Nephron progenitor cell (in vitro differentiated cells): Measurements from ENCODE around the gene ZNF286A.
"Not testable (repeated sequence)": the region's sequence is repeated elsewhere in the genome, so short reads cannot be mapped to it uniquely, and the experiment has no call there.

Experiments
- DNase-seq: peaks from one replicate; pipeline ENCODE4 v3.0.0; 2021
- H3K27ac Mint-ChIP-seq: 2 replicates; pipeline ENCODE4 v1.8.0; 2021; ENCODE audit warnings: mild to moderate bottlenecking, moderate library complexity, mixed read lengths
- H3K27me3 Mint-ChIP-seq: 2 replicates; pipeline ENCODE4 v1.8.0; 2021; ENCODE audit warnings: mild to moderate bottlenecking, low read depth, mixed read lengths; ENCODE audit not compliant: poor library complexity
- H3K36me3 Mint-ChIP-seq: 2 replicates; pipeline ENCODE4 v1.8.0; 2021; ENCODE audit warnings: low read depth, mixed read lengths
- H3K4me1 Mint-ChIP-seq: 2 replicates; pipeline ENCODE4 v1.8.0; 2021; ENCODE audit warnings: mixed read lengths
- H3K4me3 Mint-ChIP-seq: 2 replicates; pipeline ENCODE4 v1.8.0; 2021; ENCODE audit warnings: mild to moderate bottlenecking, moderate library complexity, mixed read lengths
- H3K9me3 Mint-ChIP-seq: 2 replicates; pipeline ENCODE4 v1.8.0; 2021; ENCODE audit warnings: mild to moderate bottlenecking, moderate library complexity, mixed read lengths
- TF ChIP-seq, protein P1 (sequence below): fragments of 200-600 bp; sonication (generic); IDR thresholded peaks from 2 replicates; pipeline ENCODE4 v1.5.0; 2021; ENCODE audit warnings: antibody characterized with exemption

The ZNF286A gene

DNA sequence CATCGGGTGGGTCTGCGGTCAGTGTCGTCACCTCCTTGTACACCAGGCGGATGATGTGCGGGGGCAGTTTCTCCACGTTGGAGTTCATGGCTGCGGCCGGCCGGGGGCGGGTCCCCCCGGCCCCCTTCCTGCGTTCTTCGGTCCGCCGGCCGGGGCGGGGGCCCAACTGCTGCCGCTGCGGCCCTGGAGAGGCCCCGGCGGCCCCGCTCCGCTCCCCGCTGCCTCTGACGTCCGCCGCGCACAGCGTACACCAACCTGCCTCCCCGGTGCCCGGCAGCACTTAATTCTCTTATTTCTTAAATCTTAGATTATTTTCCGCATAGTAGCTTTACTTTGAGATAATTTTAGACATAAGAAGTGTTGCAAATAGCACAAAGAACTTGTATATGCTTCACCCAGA lies 5.3 kb downstream of the ZNF286A start:
- DNase-seq, H3K27me3 Mint-ChIP-seq, H3K4me3 Mint-ChIP-seq, H3K27ac Mint-ChIP-seq, H3K4me1 Mint-ChIP-seq: not testable (repeated sequence)
- peaks cover 92% of the 10 kb centered on the region for H3K36me3 Mint-ChIP-seq
- H3K9me3 Mint-ChIP-seq = peaks cover 90% of the 10 kb centered on the region

DNA sequence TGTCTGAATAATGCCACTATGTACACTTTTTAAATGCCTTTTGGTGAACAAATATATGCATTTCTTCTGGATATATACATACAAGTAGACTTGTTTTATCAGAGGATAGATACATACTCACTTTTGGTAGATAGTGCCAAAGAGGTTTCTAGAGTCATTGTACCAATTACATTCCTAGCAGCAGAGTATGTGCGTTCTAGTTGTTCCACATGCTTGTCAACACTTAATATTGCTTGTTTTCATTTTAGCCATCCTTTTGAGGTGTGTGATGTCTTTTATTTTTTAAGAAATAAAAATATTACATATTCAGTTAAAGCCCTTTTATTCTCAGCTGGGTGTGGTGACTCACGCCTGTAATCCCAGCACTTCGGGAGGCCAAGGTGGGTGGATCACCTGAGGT lies 9.3 kb downstream of the ZNF286A start:
- not testable (repeated sequence) for DNase-seq, H3K27me3 Mint-ChIP-seq, H3K4me1 Mint-ChIP-seq, H3K4me3 Mint-ChIP-seq, H3K27ac Mint-ChIP-seq
- Mint-ChIP-seq H3K9me3 (peaks cover 95% of the 10 kb centered on the region), H3K36me3 (peaks cover 99% of the 10 kb centered on the region)

DNA sequence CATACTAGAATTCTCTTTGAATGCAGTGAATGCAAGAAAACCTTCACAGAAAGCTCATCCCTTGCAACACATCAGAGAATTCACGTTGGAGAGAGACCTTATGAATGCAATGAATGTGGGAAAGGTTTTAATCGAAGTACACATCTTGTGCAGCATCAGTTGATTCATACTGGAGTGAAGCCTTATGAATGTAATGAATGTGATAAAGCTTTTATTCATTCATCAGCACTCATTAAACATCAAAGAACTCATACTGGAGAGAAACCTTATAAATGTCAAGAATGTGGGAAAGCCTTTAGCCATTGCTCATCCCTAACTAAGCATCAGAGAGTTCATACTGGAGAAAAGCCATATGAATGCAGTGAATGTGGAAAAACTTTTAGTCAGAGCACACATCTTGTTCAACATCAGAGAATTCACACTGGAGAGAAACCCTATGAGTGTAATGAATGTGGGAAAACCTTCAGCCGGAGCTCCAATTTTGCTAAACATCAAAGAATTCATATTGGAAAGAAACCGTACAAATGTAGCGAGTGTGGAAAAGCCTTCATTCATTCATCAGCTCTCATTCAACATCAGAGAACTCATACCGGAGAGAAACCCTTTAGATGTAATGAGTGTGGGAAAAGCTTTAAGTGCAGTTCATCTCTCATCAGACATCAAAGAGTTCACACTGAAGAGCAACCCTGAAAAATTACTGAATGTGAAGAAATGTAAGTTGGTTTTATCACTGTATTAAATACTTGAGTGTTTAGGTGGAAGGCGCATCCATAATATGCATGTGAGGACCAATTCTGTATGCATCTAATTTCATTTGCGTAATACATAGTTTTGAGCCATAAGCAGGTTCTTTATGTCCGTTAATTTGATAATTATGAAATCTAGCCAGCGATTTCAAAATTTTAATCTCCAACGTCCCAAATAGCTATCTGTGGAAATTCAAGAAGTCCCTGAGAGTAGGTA lies 17.3 kb downstream of the ZNF286A start:
- peaks cover 93% of the 10 kb centered on the region for H3K36me3 Mint-ChIP-seq

DNA sequence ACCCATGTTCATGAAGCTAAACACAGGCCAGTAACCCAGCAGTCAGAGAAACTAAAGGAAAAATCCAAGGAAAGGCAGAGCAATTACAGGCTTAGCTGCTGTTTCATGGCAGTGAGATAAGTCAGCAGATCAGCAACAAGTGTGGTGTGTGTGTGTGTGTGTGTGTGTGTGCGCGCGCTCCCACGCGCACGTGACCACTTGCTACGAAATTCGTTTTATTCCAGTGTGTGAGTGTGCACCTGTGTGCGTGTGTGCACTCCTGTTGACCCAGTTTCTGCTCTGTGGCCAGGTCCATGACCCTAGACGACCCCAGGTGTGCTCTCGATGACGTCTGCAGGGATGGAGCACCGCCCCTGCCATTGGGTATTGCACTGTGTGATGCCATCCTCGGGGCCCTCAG lies 31.0 kb downstream of the ZNF286A start:
- Mint-ChIP-seq H3K36me3 (peaks cover 10% of the 10 kb centered on the region), H3K9me3 (peaks cover 15% of the 10 kb centered on the region)
- not testable (repeated sequence) for H3K27ac Mint-ChIP-seq, H3K4me1 Mint-ChIP-seq, H3K27me3 Mint-ChIP-seq, H3K4me3 Mint-ChIP-seq, DNase-seq

More for the DNA sequence above, 17.3 kb downstream of the ZNF286A start:
- DNase-seq, H3K27me3 Mint-ChIP-seq, H3K27ac Mint-ChIP-seq, H3K4me3 Mint-ChIP-seq, H3K4me1 Mint-ChIP-seq: not testable (repeated sequence)
- peaks cover 93% of the 10 kb centered on the region for H3K9me3 Mint-ChIP-seq

DNA sequence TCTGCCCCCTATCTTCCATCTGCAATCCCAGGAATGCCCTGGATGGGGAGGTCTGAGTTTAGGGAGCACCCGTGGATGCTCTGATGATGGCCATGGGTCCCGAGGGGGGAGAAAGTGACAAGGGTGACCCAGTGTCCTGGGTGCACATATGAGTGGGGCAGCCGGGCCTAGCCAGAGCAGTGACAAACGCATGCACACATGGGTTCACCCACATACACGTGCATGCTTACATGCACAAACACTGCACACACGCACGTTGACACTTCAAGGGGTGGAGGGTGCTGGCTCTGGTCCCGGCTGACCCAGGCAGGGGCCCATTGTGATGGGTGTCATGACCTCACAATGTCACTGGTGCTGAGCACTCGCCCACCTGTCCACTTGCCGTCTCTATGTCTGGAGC lies 32.3 kb downstream of the ZNF286A start, which contains the start of gene TBC1D26:
TSS of gene TBC1D26 (plus strand) at position 384 of the 400 bp plus-strand sequence. CDS start 3,066 bp downstream, outside the sequence.
- H3K27me3 Mint-ChIP-seq, H3K27ac Mint-ChIP-seq, H3K36me3 Mint-ChIP-seq, H3K9me3 Mint-ChIP-seq, H3K4me1 Mint-ChIP-seq, H3K4me3 Mint-ChIP-seq, DNase-seq: not testable (repeated sequence)

DNA sequence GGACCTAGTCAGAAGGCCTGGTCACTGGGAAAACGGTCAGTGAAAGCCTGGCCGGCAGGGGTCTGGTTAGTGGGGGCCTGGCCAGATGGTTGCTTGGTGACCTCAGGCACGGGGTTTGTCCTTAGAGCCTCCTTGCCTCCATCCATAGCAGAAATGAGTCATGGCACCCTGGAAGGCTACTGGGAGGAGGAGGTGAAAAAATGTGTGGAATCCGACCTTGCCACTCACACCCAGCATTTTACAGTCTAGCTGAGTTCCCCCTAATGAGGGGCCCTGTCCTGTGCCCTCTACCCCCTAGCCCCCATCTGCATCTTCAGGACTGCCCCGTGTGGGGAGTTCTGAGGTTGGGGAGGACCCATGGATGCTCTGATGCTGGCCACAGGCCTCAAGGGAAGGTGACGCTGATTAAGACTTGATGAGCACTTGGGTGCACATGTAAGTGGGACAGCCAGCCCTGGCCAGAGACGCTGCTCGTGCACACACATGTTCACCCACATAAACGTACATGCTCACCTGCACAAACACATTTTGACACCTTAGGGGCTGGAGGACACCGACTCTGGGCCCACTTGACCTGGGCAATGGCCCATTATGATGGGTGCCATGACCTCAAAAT lies 33.7 kb downstream of the ZNF286A start:
- H3K9me3 Mint-ChIP-seq, H3K4me3 Mint-ChIP-seq, H3K4me1 Mint-ChIP-seq, DNase-seq, H3K27ac Mint-ChIP-seq, H3K27me3 Mint-ChIP-seq, H3K36me3 Mint-ChIP-seq: not testable (repeated sequence)

DNA sequence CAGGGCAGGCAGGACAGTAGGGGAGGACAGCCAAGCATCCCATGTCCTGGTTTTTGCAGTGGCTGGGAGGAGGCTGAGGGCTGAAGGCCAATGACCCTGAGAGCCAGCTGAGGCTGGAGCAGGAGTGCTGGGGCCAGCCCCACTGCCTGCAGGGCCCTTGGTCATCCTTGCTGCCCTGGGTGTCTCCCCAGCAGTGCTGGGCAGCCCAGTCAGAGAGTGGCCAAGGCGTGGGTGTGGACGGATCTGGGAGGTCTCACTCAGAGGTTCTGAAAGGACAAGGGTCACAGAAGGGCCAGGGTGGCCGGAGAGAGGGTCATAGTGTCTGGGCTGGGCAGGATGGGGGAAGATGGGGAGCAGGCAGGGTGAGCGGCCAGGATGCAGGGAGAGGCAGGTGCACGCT lies 37.0 kb downstream of the ZNF286A start:
- H3K4me1 Mint-ChIP-seq, DNase-seq, H3K27ac Mint-ChIP-seq, H3K4me3 Mint-ChIP-seq, H3K36me3 Mint-ChIP-seq, H3K27me3 Mint-ChIP-seq, H3K9me3 Mint-ChIP-seq: not testable (repeated sequence)

DNA sequence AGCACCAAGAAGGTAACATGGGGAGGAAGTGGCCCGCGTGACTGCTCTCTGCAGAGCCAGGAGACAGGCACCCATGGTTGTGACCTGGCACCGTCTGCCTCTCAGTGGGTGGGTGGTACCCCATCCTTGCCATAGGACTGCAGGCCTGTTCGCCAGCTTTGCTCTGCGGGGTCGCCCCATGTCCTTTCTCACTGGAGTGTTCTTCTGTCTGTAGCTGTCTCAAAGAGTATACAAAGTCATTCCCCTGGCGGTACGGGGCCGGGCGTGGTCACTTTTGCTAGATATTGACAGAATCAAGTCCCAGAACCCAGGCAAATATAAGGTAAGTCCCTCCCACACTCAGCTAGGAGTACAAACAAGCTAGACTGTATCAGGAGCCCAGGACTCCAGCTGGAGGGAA lies 38.5 kb downstream of the ZNF286A start:
- H3K27me3 Mint-ChIP-seq = no peaks in the 10 kb centered on the region
- TF ChIP-seq, protein P1, sequence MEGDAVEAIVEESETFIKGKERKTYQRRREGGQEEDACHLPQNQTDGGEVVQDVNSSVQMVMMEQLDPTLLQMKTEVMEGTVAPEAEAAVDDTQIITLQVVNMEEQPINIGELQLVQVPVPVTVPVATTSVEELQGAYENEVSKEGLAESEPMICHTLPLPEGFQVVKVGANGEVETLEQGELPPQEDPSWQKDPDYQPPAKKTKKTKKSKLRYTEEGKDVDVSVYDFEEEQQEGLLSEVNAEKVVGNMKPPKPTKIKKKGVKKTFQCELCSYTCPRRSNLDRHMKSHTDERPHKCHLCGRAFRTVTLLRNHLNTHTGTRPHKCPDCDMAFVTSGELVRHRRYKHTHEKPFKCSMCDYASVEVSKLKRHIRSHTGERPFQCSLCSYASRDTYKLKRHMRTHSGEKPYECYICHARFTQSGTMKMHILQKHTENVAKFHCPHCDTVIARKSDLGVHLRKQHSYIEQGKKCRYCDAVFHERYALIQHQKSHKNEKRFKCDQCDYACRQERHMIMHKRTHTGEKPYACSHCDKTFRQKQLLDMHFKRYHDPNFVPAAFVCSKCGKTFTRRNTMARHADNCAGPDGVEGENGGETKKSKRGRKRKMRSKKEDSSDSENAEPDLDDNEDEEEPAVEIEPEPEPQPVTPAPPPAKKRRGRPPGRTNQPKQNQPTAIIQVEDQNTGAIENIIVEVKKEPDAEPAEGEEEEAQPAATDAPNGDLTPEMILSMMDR = no peak
- no peak overlapping the region for H3K27ac Mint-ChIP-seq
- DNase-seq = no peak
- no peak overlapping the region for H3K4me3 Mint-ChIP-seq
- no peaks in the 10 kb centered on the region for H3K4me1 Mint-ChIP-seq
- no peaks in the 10 kb centered on the region for H3K36me3 Mint-ChIP-seq
- no peaks in the 10 kb centered on the region for H3K9me3 Mint-ChIP-seq

DNA sequence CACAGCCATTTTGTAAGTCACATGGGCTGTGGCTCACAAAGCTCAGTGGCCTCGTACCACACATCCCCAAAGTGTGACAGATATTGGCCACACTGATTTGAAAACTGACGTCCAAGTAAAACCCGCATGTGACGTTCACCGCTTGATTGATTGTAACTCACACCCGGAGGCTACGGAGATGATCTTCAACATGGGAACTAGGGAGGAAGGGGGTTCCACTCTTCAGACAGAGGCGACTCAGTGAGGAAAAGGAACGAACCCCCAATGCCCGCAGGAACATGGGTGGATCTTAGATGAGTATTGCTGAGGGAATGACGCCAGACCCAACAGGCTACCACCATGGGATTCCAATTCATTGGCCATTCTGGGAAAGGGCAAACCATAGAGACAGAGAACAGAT lies 39.7 kb downstream of the ZNF286A start:
- not testable (repeated sequence) for H3K4me3 Mint-ChIP-seq, H3K27me3 Mint-ChIP-seq, H3K27ac Mint-ChIP-seq, H3K36me3 Mint-ChIP-seq, H3K4me1 Mint-ChIP-seq, DNase-seq, H3K9me3 Mint-ChIP-seq

DNA sequence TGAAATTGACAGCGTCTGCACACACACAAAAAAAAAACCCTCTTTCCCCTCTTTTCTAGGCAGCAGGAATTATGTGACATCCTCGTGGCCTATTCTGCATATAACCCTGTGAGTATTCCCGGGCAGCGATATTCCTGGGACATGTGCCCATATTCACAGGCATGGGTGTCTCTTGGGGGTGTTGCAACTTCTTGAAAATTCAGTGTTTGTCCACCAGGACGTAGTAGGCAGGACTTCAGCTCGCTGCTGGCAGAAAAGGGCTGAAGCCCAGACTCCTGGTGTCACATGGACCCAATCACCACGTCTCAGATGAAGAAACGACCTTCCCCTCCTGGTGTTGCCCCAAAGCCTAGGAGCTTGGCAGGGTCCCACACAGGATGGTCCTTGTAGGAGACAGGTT lies 40.5 kb downstream of the ZNF286A start:
- H3K36me3 Mint-ChIP-seq, H3K4me3 Mint-ChIP-seq, DNase-seq, H3K27ac Mint-ChIP-seq, H3K4me1 Mint-ChIP-seq, H3K9me3 Mint-ChIP-seq, H3K27me3 Mint-ChIP-seq: not testable (repeated sequence)
